ENCODE data around the gene LRRIQ4.

LRRIQ4 gene

GRCh38 chr3:169879845-169880575, 67.3 kb downstream of the LRRIQ4 start:
- Histone ChIP-seq H3K79me2 (ENCODE audit: insufficient read depth, low read length) (no peaks in the 10 kb centered on the region), H3K27me3 (ENCODE audit: low read length) (no peaks in the 10 kb centered on the region), H3F3A (ENCODE audit: insufficient read depth) (no peaks in the 10 kb centered on the region), H3K4me2 (ENCODE audit: low read depth, low read length, poor library complexity, severe bottlenecking) (no peak overlapping the region), H3K9me2 (replicated peaks; ENCODE audit: insufficient read depth, low read length) (no peaks in the 10 kb centered on the region), H3K4me3 (ENCODE audit: insufficient read depth, low read length, poor library complexity, severe bottlenecking) (no peak overlapping the region), H3K27ac (ENCODE audit: low read depth, low read length) (no peak overlapping the region), H4K20me1 (ENCODE audit: low read depth, low read length) (no peaks in the 10 kb centered on the region), H2AFZ (ENCODE audit: low read depth, low read length, severe bottlenecking) (no peak overlapping the region), H3K9ac (ENCODE audit: low read length) (no peak overlapping the region), H3K9me3 (ENCODE audit: insufficient read depth, low read length) (peaks cover 5% of the 10 kb centered on the region; the same call in 1 of the 2 replicates), H3K36me3 (ENCODE audit: low read length) (no peaks in the 10 kb centered on the region)
- no peak for TF ChIP-seq CTCF (IDR thresholded peaks at IDR 0.05; ENCODE audit: insufficient read depth, low read length, poor library complexity, severe bottlenecking)

GRCh38 chr3:169880576-169881250, 68.0 kb downstream of the LRRIQ4 start:
- Histone ChIP-seq H3K79me2 (ENCODE audit: insufficient read depth, low read length) (no peaks in the 10 kb centered on the region), H3K27ac (ENCODE audit: low read depth, low read length) (no peak overlapping the region), H3K4me2 (ENCODE audit: low read depth, low read length, poor library complexity, severe bottlenecking) (no peak overlapping the region), H3K36me3 (ENCODE audit: low read length) (no peaks in the 10 kb centered on the region), H3K9me2 (replicated peaks; ENCODE audit: insufficient read depth, low read length) (no peaks in the 10 kb centered on the region), H3K4me3 (ENCODE audit: insufficient read depth, low read length, poor library complexity, severe bottlenecking) (no peak overlapping the region), H3K9me3 (ENCODE audit: insufficient read depth, low read length) (no peaks in the 10 kb centered on the region; the same call in 1 of the 2 replicates), H4K20me1 (ENCODE audit: low read depth, low read length) (no peaks in the 10 kb centered on the region), H3K27me3 (ENCODE audit: low read length) (no peaks in the 10 kb centered on the region), H2AFZ (ENCODE audit: low read depth, low read length, severe bottlenecking) (no peak overlapping the region), H3K9ac (ENCODE audit: low read length) (no peak overlapping the region), H3F3A (ENCODE audit: insufficient read depth) (no peaks in the 10 kb centered on the region)
- TF ChIP-seq EZH2phosphoT487 (conservative IDR thresholded peaks at IDR 0.05; ENCODE audit: low read length) (no peak), CTCF (IDR thresholded peaks at IDR 0.05; ENCODE audit: insufficient read depth, low read length, poor library complexity, severe bottlenecking) (no peak)

GRCh38 chr3:169886671-169887070, 74.0 kb downstream of the LRRIQ4 start:
- Histone ChIP-seq H2AFZ (ENCODE audit: low read depth, low read length, severe bottlenecking) (no peak overlapping the region), H3K4me2 (ENCODE audit: low read depth, low read length, poor library complexity, severe bottlenecking) (no peak overlapping the region), H3K27ac (ENCODE audit: low read depth, low read length) (no peak overlapping the region), H3K27me3 (ENCODE audit: low read length) (no peaks in the 10 kb centered on the region), H3K9me3 (ENCODE audit: insufficient read depth, low read length) (no peaks in the 10 kb centered on the region), H4K20me1 (ENCODE audit: low read depth, low read length) (no peaks in the 10 kb centered on the region), H3K4me3 (ENCODE audit: insufficient read depth, low read length, poor library complexity, severe bottlenecking) (no peak overlapping the region), H3K9ac (ENCODE audit: low read length) (no peak overlapping the region), H3F3A (ENCODE audit: insufficient read depth) (no peaks in the 10 kb centered on the region), H3K9me2 (replicated peaks; ENCODE audit: insufficient read depth, low read length) (no peaks in the 10 kb centered on the region), H3K79me2 (ENCODE audit: insufficient read depth, low read length) (no peaks in the 10 kb centered on the region), H3K36me3 (ENCODE audit: low read length) (no peaks in the 10 kb centered on the region)
- TF ChIP-seq CTCF (IDR thresholded peaks at IDR 0.05; ENCODE audit: insufficient read depth, low read length, poor library complexity, severe bottlenecking) (no peak), EZH2phosphoT487 (conservative IDR thresholded peaks at IDR 0.05; ENCODE audit: low read length) (no peak)
